RPMI8226 (cell line): Measurements from ENCODE around the gene MRPS22.
A peak's percentile ranks its signal among the peaks of the same experiment; 100 is the strongest.

Source experiments
- DNase-seq: peaks from one replicate; pipeline ENCODE4 v3.0.0-alpha.2; 2015

MRPS22 gene

DNA sequence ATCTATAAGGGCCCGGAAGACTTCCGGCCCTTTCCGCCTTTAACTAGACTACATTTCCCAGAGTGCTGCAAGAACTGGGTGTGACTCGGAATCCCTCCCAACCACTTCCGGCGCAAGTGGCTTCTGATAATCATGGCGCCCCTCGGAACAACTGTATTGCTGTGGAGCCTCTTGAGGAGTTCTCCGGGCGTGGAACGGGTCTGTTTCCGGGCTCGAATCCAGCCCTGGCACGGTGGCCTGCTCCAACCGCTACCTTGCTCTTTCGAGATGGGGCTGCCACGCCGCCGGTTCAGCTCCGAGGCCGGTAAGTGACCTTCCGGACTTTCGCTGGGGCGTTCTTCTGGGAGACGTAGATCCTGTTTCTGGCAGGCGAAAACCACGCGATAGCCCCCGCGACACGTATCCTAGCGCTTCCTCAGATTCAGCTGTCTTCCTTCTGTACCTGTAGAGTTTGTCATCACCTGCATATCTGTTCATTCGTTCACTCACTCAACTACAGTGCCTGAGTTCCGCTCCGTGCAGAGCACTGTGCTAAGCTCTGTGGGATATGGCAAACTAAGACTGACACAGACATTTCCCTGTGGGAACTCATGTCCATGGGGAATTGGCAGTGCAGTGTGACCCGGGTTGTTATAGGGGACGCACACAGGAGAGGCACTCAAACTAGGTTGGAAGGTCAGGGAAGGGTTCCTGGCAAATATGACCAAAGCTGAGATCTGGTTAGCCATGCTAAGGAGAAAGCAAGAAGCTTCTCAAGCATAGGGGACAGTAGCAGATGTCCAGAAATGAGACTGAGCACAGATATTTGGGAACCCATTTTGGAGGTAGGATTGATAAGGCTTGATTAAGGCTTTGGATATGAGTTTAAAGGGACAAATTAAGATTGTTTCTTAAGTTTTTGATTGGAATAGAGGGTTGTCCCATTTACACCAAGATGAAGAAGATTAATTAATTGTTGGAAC lies at the start of gene MRPS22:
MRPS22 (plus strand) TSS at position 126 of the 962 bp plus-strand sequence; CDS start at position 133, 7 bp downstream.
- DNase-seq, result peak; percentile 92

DNA sequence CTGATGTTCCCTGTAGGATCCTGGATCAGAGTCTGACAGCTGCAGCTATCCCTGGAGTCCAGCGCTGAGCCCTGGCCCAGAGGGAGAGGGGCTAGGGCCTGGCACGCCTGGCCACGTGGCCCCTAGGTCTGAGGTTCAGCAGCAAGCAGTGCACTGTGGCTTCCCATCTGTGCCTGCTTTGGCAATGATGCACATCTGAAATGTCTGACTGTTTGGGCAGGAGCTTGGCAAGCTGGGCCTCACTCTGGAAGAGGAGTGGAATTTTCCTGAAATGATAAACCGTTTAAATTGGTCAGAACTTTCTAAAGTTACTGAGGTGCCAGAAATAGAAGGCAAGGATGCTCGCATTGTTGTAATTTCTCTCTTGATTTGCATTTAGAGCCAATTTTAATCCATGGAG lies 48.8 kb upstream of the MRPS22 start:
- no peak for DNase-seq

DNA sequence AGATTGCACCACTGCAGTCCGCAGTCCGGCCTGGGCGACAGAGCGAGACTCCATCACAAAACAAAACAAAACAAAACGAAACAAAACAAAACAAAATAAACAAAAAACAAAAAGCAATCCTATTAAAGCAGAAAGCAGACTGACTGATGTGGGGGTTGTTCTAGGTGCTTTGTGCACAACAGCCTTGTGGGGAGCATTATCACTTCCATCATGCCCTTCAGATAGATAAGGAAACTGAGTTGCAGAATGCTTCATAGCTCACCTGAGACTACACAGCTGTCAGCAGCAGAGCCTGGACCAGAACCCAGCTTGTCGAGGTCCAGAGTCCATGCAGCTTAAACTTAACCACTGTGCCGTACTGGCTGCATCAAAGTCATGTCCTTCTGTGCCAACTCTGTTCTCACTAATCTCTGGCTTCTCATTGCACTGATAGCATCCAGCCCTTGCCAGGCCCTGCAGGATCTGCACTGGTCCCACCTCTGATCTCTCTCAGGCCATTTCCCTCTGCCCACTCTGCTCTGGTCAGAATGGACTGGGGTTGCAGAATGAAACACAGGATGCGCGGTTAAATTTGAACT lies 47.6 kb upstream of the MRPS22 start:
- no peak for DNase-seq

DNA sequence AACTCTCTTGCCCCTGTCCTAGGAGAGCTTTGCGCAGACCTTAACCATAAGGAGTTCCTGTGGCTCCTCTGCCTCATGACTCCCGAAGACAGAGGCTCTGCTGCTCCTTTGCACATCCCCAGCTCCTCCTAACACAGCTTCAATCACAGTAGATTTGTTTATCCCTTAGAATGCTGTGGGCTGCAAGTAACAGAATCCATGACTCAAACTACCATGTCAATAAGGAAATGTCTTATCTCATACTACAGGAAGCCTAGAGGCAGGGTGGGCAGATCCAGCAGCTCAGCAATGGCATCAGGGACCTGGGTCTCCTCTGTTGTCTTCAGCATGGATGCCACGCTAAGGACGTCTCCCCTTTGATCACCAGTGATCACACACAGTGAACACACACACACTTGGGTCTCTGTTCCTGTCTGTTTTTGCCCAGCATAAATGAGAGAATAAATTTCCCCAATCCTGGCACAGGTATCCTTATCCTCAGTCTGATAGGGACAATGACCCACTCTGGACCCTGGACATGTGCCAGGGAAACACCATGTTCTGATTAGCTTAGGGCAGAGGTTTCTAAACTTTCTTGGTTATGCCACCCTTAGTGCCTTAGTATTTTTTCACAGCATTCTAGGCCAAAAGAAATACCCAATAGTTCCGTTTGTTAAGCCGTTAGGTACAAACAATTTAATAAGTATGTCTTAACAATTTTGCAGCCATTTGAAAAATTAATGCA lies 46.1 kb upstream of the MRPS22 start:
- DNase-seq, result no peak

DNA sequence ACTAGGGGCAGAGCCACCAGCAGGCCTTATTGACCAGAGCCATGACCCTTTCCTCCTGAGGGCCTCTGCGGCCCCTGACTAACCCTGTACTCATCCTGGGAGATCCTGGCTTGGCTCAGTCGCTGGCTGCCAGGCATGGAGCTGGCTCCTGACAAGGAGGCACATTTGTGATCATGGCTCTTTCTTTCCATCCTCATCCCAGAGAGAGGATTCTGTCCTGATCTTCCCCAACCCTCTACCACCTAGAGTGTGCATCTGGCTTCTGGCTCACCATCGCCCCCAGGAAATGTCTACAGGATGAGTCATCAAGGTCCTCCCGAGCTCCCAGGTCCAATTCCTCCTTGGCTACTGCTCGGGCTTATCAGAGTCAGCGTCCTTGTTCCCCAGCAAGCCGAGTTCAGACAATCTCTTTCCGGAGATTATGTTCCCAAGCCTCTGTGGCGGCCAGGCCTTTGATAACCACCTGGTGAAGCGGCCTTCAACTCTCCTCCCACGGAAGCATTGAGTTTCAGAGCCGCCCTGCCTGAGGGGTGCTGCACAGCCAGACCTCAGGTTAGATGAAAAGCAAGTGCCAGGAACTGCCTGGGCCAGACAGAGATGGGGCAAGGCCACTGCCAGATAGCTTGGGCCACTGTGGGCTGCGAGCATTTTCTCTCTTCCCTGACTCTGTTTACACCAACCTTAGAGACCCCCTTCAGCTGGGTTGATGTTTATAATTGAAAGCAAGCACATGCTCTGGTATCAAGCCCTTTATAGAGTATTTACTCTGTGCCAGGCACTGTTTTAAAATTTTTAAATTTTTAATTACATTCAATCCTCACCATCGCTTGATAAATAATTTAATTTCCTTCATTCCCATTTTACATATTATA lies 44.3 kb upstream of the MRPS22 start:
- DNase-seq, result no peak

DNA sequence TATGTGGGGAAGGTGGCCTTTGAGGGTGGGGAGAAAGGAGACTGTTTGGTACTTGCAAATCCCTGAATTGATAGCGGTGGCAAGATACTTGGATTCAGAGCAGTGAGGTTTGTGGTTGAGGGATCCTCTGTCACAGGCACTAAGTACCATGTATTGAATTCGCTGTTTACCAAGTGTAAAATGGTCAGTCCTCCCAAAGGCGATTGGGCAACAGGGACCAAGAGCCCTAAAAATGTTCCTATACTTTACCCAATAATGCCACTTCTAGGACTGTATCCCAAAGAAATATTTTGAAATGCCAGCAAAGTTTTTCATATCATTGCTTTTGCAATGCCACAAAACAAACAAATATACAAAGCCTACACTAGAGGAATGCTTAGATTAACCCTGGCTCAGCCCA lies 43.4 kb upstream of the MRPS22 start:
- no peak for DNase-seq

DNA sequence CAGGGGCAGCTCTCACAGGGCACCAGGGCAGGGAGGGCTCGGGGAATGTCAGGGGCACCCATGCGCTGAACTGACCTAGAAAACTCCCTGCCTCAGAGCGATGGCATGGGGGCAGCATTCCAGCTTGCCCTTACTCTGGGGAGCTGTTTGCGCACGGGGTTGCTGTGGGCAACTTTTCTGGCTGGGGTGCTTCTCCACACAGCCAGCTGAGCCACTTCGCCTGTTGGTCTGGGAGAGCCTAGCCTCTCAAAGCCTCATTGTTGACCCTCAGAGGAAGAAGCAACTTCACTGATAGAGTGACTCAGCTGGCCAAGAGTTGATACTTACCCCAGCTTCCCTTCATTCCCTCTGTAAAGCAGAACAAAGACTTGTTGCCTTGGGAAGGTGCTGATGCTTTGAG lies 42.6 kb upstream of the MRPS22 start:
- DNase-seq, result no peak

DNA sequence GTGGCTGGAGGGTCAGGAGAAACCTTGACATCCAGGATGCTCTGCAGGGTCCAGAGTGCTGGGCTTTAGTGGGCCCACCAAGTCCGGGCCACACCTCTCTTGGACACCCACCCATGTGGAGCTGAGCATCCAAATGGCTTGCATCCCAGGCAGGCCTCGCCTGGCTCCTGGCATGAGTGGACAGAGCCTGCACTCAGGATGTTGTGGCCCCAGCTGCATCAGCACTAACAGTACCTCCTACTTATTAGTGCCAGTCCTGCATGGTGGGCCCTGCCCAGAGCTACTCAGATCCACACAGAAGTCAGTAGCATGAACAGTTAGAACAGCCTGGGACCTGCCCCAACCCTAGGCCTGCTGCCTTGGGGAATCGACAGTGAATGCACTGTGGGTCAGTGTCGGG lies 42.2 kb upstream of the MRPS22 start:
- DNase-seq, result no peak

DNA sequence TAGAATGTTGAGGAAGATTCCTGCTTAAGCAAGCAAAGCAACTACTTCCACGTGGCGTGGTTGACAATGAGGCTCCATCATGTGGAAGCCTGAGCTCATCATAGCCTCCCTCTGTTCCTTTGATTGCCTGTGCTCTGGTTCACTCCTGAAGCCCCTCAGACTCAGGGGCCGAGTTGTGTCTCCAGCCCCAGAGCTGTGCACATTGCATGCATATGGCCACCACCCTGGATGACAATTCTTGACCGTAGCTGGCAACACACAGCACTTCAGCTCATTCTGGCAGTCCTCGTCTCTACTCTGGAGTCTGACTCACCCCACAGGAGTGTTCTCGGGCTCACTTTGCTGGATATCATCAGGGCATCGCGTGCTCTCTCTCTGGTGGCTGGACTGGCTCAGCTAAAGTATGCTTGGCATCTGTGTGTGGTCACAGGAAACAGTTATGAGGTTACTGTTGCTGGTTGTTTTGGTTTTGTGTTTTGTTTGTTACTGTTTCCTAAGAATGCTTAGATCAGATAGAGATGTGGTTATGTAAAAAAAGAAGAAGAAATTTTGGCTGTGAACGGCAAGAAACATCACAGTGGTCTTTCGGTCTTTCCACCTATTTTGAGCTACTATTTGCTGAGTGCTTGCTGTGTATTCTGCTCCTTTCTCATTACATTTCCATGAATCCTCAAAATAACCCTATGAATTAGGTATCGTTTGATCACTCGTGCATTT lies 41.6 kb upstream of the MRPS22 start:
- no peak for DNase-seq

DNA sequence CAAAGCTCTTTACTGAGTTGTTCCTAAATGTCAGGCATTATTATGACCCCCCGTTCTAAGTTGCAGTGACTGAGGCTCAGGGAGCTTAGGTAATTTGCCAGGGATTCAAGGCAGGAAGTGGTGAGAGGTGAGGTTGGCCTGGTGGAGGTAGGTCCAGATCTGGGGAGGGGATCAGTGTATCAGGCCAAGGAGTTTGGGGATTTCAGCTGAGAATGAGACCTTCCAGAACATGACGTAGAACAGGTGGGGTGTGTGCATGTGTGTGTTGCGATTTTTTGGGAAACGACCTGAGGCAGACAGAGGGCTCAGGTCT lies 41.1 kb upstream of the MRPS22 start:
- no peak for DNase-seq

DNA sequence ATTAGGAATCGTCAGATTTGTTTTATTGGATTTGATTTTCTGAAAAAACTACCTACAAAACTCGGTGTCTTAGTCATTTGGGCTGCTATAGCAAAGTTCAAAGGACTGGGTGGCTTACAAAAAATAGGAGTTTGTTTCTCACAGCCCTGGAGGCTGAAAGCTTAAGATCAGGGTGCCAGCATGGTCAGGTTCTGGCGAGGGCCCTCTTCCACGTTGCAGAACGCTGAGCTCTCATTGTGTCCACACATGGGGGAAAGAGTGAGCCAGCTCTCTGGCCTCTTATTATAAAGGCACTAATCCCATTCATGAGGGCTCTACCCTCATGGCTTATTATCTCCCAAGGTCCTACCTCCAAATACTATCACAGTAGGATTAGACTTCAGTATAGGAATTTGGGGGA lies 40.6 kb upstream of the MRPS22 start:
- DNase-seq, result no peak

DNA sequence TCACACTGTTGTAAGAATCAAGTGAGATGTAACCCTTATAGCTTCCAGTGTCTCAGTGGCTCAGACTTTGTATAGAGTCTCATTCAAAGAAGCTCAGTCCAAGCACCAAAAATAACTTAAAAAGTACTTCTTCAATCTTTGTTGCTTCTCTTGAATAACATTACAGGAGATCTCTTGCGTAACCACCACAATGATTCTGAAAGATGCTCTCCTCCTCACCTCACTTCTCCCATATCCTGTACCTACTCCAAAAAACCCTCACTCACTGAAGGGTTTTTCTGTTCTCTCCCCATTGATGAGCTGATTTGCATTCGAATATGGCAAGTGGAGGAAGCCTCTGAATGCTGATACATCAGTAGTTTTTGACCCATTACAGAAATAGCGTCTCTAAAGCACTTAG lies 39.4 kb upstream of the MRPS22 start:
- no peak for DNase-seq

DNA sequence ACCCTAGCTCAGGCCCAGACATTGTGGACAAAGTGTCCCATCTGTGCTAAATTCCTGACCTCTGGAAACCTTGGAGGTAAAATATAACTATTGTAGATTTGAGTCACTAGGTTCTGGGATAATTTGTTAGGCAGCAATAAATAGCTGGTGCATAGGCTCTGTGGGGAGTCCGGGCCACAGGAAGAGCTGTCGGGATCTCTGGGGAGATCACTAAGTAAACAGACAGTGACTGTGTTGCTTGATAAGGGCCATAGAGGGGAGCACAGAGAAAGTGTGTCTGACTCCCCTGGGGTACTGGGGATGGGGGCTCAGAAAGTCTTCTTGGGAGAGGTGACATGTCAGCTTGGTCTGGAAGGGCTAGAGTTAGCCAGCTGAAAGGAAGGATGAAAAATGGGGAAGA lies 37.7 kb upstream of the MRPS22 start:
- no peak for DNase-seq

DNA sequence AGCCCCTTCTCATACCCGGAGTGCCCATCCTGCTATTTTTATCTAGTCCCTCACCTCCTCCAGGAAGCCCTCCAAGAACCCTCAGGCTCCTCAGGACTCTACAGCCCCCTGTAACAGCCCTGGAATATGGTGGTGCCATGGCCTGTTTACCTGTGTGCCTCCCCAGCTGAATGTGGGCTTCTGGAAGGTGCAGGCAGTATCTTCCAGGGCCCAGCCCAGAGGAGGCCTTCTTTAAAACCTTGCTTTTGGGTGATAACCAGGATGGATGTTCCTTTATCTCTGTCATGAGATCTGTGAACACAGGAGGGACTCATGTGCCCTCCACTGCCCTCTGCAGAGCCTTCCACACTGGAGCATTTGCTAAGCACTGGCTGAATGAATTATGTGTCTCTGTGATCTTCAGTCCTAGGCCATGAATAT lies 36.7 kb upstream of the MRPS22 start:
- no peak for DNase-seq

DNA sequence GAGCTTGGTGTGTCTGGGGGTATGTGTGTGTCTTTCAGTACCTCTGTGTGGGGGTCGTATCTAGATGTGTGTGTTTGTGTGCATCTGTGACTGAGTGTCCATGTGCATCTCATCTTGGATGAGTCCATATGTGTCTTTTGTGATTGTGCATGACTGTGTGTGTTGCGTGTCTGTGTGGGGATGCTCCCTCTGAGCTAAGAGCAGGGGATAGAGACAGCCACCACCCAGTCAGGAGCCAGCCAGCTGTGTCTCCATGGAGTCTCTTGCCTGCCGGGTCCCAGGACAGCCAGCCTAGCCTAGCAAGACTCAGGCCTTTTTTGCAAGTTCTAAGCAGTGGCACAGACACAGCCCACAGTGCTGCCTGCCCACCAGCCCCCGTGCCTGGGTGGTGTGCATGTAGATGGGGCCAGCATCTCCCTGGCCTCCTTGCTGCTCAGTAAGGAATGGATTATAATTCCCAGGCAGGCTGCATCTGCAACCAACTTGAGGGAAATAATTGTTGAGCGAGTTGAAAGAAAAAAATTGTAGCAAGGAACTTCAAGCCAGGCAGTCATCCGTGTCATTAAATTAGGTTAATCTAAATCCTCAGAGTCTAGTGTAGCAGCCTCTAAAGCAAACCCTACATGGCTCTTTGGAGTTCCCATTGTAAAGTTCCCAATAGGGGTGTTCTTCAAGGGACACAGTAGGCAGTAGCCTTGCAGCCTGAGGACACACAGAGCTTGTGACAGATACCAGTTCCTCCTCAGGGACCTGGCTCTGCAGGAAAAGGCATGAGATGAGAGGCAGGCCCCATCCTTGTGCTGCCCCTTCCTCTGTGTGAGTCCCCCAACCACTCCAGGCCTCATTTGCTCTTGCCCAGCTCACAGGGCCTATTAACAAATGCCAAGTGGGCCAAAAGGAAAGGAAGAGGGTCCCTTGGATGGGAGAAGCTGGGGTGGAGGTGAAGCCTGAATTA lies 35.9 kb upstream of the MRPS22 start:
- no peak for DNase-seq

DNA sequence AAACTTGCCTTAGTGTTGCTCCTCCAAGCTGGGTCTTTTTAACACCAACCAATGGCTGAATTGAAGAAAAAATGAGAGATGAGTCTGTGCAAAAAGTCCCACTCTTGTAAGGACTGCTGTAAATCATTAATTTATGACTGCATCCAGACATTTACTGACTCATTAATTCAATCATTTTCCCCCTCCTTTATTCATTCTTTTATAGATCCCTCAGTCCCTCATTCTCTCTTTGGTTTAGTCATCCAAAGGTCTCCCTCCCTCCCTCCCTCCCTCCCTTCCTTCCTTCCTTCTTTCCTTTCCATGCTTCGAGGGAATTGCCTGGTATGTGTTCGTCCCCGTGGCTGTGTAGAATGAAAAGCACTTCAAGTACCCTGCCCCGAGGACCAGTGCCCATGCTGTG lies 35.3 kb upstream of the MRPS22 start:
- no peak for DNase-seq

DNA sequence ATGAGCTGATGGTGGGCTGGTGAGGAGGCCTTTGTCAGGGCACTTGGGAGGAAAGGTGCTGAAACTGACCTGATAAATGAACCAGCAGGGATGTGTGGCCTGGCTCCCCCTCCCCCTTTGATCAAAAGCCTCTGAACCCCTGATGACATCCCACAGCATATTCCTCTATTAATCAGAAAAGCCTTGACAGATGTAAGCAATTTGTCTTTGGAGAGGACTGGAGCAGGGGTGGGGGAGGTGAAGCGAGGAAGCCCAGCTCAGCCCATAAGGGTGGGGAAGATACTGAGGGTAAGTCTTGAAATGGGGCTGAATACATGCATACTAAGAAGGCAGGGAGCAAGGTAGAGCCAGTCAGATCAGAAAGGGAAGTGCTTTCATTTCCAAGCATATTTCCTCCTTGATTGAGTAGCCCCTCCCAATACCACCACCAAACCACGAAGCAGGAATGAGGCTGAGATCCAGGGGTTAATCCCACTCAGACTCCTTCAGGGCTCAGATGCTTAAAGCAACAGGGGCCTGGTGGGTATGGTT lies 34.7 kb upstream of the MRPS22 start:
- no peak for DNase-seq

DNA sequence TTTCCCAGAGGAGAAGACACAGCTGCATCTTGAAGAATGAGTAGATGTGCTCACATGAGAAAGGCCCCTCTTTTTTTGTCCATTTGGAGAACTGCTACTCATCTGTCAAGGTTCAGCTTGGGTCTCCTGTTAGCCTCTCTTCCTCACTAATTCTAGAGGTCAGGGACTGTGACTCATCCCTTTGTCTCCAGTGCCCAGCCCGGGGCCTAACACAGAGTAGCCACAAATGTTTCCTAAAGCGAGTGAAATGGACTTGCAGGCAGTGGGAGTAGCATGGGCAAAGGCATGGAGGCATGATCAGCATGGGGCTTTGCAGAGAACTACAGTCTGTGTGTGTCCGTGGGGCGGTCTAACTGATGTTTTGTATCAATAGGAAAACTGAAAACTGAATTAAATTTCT lies 33.9 kb upstream of the MRPS22 start:
- no peak for DNase-seq

DNA sequence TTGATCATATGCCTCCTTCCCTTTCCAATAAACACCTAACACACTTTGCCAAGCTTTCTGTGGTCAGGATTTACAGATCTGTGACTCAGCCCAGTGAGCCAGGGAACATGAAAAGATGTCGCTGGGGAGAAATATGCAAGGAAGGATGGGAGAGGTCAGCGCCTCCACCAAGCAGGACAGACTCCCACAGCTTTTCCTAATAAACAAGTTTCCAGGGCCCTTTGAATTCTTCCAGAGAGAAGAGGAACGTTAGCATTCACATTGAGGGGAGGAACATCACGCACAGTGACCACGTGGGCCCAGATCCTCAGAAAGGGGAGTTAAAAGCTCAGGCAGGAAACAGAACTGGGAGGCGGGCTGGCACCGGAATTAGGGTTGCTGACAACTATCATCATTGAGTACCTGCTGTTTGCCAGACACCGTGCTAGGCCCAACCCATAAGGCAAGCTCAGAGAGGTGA lies 33.3 kb upstream of the MRPS22 start:
- no peak for DNase-seq

DNA sequence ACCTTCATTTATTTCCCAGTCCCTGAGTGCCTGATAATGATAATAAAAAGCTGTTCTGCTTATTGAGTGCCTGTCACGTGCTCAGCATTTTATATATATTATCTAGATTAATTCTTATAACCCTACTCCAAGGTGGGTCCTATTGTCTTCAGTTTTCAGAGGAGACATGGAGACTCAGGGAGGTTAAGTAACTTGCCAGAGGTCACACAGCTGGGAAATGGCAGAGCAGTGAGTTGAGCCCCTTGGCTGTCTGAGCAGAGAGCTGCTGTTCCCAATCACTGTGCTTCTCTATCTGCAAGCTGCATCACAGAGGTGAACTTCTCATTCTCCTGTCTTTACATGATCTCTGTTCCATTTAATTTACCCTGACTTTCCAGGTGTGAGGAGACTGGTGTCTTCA lies 32.3 kb upstream of the MRPS22 start:
- no peak for DNase-seq

DNA sequence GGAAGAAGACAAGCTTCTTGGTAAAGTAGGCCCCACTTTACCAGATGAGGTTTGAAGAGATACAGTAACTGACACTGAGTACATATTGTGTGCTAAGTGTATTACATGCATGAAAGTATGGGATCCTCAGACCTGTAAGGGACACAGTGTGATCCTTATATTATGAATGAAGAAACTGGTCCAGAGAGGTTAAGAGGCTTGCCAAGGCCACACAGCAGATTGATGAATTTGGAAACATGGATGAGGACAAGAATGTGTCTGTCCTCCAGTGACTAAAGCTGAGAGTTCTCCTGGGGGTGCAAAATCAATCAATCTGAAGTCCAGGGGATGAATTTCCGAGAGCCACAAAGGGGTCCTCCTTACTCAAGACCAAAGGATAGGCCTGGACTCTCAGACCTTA lies 31.4 kb upstream of the MRPS22 start:
- DNase-seq, result no peak
